K562 (cell line): Measurements from ENCODE around the gene MAB21L3.

Experiments used
- ATF2 ChIP-seq: sonication (generic); formaldehyde crosslinking; IDR thresholded peaks from 2 replicates; pipeline ENCODE4 v1.8.1; 2022; ENCODE audit warnings: missing genetic modification reagents
- CTCF ChIP-seq, 3 experiments: IDR thresholded peaks in 2 of 3; conservative IDR thresholded peaks in 1 of 3; 2 replicates each; pipeline ENCODE4 v1.5.1; 2011 to 2012; ENCODE audit warnings: low read length in 3 of 3, mild to moderate bottlenecking in 3 of 3, control low read depth in 2 of 3, improper control_type of control experiment in 1 of 3, inconsistent platforms in 1 of 3, low read depth in 1 of 3, mixed read lengths in 1 of 3, moderate library complexity in 1 of 3; ENCODE audit not compliant: insufficient read depth in 2 of 3
- ESRRA ChIP-seq: fragments of 450-650 bp; IDR thresholded peaks from 2 replicates; pipeline ENCODE4 v1.6.1; 2014; ENCODE audit warnings: low read depth, mild to moderate bottlenecking, moderate library complexity, borderline replicate concordance
- ETV6 ChIP-seq, 3 experiments: fragments of 150-350 bp in 1 of 3; sonication (generic) in 1 of 3; formaldehyde crosslinking in 1 of 3; IDR thresholded peaks; 2 replicates each; pipeline versions ENCODE4 v1.6.1 to v1.8.0; 2014 to 2022; ENCODE audit warnings: borderline replicate concordance in 2 of 3, low read depth in 2 of 3, antibody characterized with exemption in 1 of 3, low read length in 1 of 3, mild to moderate bottlenecking in 1 of 3, missing genetic modification reagents in 1 of 3
- GABPB1 ChIP-seq: sonication (generic); formaldehyde crosslinking; IDR thresholded peaks from 2 replicates; pipeline ENCODE4 v1.8.0; 2022; ENCODE audit warnings: mild to moderate bottlenecking, missing genetic modification reagents
- KLF16 ChIP-seq: IDR thresholded peaks from 2 replicates; pipeline ENCODE4 v1.6.1; 2016; ENCODE audit warnings: antibody characterized with exemption
- NFIC ChIP-seq: fragments of 450-650 bp; IDR thresholded peaks from 2 replicates; pipeline ENCODE4 v1.6.1; 2017; ENCODE audit warnings: mild to moderate bottlenecking, inconsistent platforms
- PHTF2 ChIP-seq: fragments of 250-450 bp; sonication (Bioruptor Pico); IDR thresholded peaks from 2 replicates; pipeline ENCODE4 v1.5.0; 2021; ENCODE audit warnings: mild to moderate bottlenecking
- POLR2A ChIP-seq: fragments of 450-650 bp; conservative IDR thresholded peaks from 2 replicates; pipeline ENCODE4 v1.6.1; 2016
- ZBED1 ChIP-seq: IDR thresholded peaks from 2 replicates; pipeline ENCODE4 v1.6.1; 2014
- ZBTB34 ChIP-seq: fragments of 250-450 bp; sonication (Bioruptor Pico); IDR thresholded peaks from 2 replicates; pipeline ENCODE4 v1.8.0; 2021; ENCODE audit warnings: mild to moderate bottlenecking, moderate library complexity
- ZFP30 ChIP-seq: fragments of 250-450 bp; sonication (Bioruptor Pico); IDR thresholded peaks from 2 replicates; pipeline ENCODE4 v1.8.0; 2022; ENCODE audit warnings: moderate library complexity, mild to moderate bottlenecking, inconsistent platforms, borderline replicate concordance
- ZNF263 ChIP-seq: sonication (generic); formaldehyde crosslinking; IDR thresholded peaks from 2 replicates; pipeline ENCODE4 v1.8.0; 2022; ENCODE audit warnings: mild to moderate bottlenecking, missing genetic modification reagents, borderline replicate concordance
- TF ChIP-seq, protein P1 (sequence below): sonication (generic); formaldehyde crosslinking; IDR thresholded peaks from 2 replicates; pipeline ENCODE4 v1.8.0; 2022; ENCODE audit warnings: mild to moderate bottlenecking, low read depth, missing genetic modification reagents

GRCh38 chr1:116087628-116088027 lies 23.6 kb upstream of the MAB21L3 start:
- TF ChIP-seq CTCF (IDR thresholded peaks at IDR 0.05 in 2 of 3, conservative IDR thresholded peaks at IDR 0.05 in 1 of 3; ENCODE audit: insufficient read depth in 2 of 3, low read depth in 1 of 3, low read length in 3 of 3) (no peak), ETV6 (IDR thresholded peaks at IDR 0.05; ENCODE audit: borderline replicate concordance in 1 of 2, low read depth in 2 of 2, low read length in 1 of 2) (no peak), ETV6 (CRISPR knock-in tag; IDR thresholded peaks at IDR 0.05; ENCODE audit: borderline replicate concordance) (no peak), ZBED1 (no peak), ESRRA (no peak), PHTF2 (CRISPR knock-in tag) (no peak), GABPB1 (CRISPR knock-in tag) (no peak), ATF2 (no peak), KLF16 (no peak), ZNF263 (CRISPR knock-in tag) (no peak), ZBTB34 (CRISPR knock-in tag) (no peak), POLR2A (no peak), NFIC (no peak), ZFP30 (no peak)
- TF ChIP-seq, protein P1, sequence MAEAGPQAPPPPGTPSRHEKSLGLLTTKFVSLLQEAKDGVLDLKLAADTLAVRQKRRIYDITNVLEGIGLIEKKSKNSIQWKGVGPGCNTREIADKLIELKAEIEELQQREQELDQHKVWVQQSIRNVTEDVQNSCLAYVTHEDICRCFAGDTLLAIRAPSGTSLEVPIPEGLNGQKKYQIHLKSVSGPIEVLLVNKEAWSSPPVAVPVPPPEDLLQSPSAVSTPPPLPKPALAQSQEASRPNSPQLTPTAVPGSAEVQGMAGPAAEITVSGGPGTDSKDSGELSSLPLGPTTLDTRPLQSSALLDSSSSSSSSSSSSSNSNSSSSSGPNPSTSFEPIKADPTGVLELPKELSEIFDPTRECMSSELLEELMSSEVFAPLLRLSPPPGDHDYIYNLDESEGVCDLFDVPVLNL (CRISPR knock-in tag), result no peak
